Amniotic epithelial cell (primary cell): ENCODE measurements around the gene ARPP19.
A peak's percentile ranks its signal among the peaks of the same experiment; 100 is the strongest.
"Not testable (repeated sequence)": the region's sequence is repeated elsewhere in the genome, so short reads cannot be mapped to it uniquely, and the experiment has no call there.

Experiments used
- DNase-seq: peaks from one replicate; pipeline ENCODE4 v3.0.0-alpha.2; 2010; ENCODE audit warnings: low read depth

Gene ARPP19

DNA sequence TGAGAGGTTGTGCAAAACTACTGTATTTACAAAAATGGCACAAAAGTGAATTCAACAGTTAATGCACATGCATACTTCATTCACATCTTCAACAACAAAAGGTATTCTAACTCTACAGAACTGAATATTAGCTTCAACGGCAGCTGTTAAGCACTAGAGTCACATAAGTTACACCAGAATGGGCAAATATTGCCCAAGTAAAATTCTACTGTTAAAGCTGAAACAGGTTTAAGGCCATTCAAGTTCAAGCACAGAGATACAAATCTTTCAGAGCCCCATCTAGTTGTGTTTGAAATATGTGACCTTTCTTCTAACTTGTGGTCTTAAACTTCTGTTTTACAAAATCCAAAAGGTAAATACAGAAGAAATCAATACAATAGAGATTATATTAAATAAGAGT is 17.6 kb downstream of the ARPP19 start:
- DNase-seq = not testable (repeated sequence)

DNA sequence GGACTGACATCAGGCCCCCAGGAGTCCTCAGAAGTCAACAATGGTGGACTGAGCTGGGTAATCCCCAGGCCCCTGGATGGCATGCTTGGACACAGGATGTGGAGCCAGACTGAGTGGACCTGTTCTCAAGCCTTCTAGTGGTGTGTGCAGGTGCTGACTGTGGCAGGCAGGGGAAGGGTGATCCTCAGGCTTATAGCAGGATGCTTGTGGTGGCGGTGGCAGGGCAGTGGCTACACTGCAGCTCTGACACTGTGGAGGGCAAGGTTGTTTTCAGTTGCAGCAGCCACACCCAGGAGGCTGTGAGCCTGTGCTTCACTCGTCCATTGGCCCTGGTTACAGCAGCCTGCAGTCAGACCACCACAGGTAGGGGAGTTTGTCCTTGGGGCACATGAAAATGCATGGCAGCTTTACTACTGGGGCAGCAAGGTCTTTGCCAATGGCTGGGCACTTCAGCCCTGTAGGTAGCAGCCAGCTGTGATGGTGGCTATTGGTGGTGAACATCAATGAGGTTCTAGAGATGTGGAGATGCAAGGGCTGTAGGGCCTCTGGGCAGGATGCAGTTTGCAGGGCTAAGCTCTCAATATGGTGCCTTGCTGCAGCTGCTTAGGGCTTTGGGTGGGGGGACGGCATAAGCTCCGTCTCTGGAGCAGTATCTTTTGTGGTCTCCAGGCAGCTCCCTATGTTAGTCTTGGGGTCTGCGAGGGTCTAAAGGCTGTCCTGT is 22.6 kb downstream of the ARPP19 start:
- DNase-seq = no peak

DNA sequence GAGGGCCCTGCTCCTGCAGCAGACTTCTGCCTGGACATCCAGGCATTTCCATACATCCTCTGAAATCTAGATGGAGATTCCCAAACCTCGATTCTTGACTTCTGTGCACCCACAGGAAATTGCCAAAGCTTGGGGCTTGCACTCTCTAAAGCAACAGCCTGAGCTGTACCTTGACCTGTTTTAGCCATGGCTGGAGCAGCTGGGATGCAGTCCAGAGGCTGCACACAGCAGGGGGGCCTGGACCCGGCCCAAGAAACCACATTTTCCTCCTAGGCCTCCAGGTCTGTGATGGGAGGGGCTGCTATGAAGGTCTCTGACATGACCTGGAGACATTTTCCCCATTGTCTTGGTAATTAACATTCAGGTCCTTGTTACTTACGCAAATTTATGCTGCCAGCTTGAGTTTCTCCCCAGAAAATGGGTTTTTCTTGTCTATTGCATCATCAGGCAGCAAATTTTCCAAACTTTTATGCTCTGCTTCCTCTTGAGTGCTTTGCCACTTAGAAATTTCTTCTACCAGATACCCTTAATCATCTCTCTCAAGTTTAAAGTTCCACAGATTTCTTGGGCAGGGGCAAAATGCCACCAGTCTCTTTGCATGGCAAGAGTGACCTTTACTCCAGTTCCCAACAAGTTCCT is 28.3 kb downstream of the ARPP19 start:
- DNase-seq = no peak

DNA sequence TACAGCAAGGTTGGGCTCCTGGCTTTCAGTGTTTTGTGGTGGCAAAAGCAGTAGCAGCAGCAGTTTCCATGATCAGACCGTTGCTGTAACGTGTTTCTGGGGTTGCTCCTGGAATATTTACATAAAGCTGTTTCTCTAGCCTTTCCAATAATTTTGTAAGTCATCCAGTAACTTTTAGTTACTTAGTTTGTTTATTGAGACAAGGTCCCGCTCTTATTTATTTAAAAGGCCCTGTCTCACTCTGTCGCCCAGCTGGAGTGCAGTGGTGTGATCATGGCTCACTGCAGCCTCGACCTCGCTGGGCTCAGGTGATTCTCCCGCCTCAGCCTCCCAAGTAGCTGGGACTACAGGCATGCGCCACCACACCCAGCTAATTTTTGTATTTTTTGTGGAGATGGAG is 31.4 kb downstream of the ARPP19 start:
- DNase-seq = no peak

DNA sequence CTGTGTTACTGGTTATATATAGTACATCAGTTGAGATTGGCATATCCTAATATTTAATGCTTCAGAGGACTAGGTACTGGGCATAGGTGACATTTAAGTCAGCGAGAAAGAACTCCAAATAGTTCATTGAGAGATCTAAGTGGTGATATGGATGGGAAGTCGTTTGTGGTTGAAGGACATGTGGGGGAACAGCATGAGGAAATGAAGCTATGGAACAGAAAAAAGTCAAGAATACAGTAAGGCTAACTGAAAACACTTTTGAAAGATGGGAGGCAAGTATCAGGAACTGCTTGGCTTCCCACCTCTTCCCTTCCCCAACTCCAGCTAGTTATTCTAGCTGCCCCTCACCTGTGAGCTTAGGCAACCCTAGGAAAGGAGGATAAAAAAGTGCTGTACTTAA is 36.4 kb downstream of the ARPP19 start:
- no peak for DNase-seq

- DNase-seq = no peak
Observed at GRCh38 chr15:52529940-52530339, 38.9 kb downstream of the ARPP19 start.

GRCh38 chr15:52529341-52529924 is 39.4 kb downstream of the ARPP19 start:
- DNase-seq = peak; percentile 7

GRCh38 chr15:52528564-52529340 is 40.1 kb downstream of the ARPP19 start, which contains the start of gene MYO5A:
TSS of gene MYO5A (minus strand) at chr15:52528880. CDS start at chr15:52528806, 74 bp downstream.
- peak; percentile 63 for DNase-seq

DNA sequence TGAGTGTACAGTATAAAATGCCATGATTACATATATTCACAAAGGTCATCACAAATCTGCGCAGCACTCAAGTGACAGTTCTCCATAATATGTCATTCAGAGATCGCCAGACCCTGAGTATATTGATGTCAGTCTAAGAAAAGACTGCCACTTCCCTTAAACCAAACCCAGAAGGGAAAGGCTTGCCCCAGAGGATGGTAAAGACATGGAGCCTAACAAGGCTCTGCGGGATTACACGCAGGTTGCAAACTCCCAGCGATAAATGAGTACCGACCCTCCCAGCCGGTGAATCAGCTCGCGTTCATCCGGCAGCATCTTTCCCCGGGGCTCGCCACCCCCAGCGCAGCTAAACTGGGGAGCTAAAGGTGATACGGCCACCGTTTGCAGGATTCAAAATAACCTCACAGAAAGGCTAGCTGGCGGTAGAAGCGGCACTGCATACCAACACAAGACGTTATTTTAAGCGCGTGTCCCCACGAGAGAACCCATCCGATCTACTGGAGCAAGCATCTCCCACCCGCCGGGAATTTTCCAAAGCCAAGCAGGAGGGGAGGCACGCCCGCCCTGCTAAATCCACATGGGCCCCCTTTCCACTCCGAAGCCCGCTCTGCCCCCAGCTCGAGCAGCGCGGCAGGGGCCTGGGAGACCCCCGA is 40.8 kb downstream of the ARPP19 start:
- peak; percentile 27 for DNase-seq

GRCh38 chr15:52527196-52527910 is 41.5 kb downstream of the ARPP19 start:
- no peak for DNase-seq

DNA sequence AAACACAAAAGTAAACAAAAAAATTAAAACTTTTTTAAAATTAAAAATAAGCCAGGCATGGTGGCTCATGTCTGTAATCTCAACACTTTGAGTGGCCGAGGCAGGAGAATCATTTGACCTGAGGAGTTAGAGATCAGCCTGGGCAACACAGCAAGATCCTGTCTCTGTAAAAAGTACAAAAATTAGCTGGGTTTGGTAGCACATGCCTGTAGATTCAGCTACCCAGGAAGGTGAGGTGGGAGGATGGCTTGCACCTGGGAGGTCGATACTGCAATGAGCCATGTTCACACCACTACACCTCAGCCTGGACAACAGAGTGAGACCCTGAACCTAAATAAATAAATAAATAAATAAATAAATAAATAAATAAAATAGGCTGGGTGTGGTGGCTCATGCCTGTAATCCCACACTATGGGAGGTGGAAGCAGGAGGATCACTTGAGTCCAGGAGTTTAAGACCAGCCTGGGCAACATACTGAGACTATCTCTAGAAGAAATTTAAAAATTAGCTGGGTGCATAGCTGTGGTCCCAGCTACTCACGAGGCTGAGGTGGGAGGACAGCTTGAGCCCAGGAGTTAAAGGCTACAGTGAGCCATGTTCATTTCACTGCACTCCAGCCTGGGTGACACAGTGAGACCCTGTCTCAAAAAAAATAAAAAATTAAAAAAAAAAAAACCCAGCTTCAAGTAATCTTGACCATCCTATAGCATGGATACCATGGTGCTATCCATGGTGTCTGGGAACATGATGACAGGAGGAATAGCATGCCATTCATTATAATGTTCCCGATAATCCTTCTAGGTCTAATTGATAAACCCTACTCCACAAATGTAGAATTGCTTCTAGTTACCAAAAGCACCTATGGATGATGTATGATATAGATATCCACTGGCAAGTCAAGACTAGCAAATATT is 44.4 kb downstream of the ARPP19 start:
- DNase-seq = peak; percentile 13

DNA sequence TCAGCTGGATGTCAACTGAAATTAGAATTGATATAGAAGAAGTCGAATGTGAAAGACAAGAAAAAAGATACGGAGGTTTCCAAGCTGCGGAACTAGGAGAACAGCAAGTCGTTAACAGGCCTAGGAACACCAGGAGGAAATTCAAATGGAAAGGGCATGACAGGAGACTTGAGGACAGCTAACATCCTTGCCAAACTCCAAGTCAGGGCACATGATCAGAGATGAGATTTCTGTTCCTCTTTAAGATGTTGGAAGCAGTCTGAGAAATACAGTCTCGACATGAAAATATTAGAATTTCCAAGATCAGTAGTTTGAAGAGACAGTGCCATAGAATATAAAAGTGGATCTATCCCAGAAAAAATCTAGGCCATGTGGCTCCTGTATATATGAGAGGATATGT is 45.2 kb downstream of the ARPP19 start:
- no peak for DNase-seq

DNA sequence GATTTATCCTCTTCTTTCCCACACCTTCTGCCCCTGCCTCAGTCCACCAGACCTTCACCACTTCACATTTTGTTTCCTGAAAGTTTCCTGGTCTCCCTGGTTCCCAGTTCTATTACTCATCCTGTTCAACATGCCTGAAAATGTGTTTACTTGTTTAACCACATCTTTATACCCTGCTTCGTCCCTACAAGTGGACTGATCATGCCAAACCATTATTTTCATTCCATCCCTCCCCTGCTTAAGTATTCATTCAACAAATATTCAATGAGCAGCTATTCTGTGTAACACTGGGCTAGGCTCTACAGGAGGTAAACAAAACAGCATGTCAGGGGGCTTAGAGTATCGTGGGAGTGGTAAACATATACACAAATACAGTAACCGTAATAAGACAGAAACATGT is 45.6 kb downstream of the ARPP19 start:
- DNase-seq = peak; percentile 90

- no peak for DNase-seq
Observed at GRCh38 chr15:52521682-52522081, 47.1 kb downstream of the ARPP19 start.

GRCh38 chr15:52520421-52520820 is 48.4 kb downstream of the ARPP19 start:
- DNase-seq = no peak

- peak; percentile 9 for DNase-seq
Observed at GRCh38 chr15:52518487-52519371, 50.1 kb downstream of the ARPP19 start.

DNA sequence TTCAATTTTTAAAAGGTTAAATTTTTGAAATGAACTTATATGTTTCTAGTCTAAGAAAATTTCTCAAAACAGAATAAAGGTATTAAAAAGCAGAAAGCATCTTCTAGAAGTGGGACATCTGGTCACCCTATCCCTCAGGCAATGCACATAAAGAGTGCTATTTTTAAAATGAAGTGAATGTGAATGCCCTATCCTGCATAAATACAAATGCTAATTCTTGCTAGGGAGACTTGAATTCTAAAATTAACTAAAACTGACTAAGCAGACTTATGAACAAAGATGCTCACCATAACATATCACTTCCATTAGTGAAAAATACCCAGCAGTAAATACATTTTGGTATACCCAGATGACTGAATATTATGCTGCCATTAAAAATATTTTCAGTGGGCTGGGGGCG is 51.8 kb downstream of the ARPP19 start:
- no peak for DNase-seq

GRCh38 chr15:52515343-52515742 is 53.5 kb downstream of the ARPP19 start:
- DNase-seq = no peak

DNA sequence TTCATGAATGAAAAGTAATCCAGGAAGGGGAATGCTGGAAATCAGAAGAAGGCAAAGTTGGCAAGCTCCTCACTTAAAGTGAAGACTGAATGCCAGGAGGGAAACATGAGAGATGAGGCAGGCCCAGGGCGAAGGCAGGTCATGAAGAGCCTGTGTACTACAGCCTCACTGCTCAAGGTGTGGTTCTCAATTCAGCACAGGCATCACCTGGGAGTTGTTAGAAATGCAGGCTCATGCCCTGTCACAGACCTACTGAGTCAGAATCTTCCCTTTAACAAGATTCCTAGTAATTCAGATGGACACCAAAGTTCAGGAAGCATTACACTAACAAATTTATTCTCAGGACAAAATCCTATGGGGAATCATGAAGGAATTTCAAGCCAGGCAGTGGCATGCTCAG is 54.3 kb downstream of the ARPP19 start:
- no peak for DNase-seq
